HG03571 (cell line): ENCODE measurements around the gene SVOPL.

ENCODE experiments used
- ATAC-seq: cut with Tn5 transposase; IDR thresholded peaks from one replicate; pipeline ENCODE4 v1.9.1; 2021; ENCODE audit not compliant: unreplicated experiment

The SVOPL gene

GRCh38 chr7:138565451-138566114, 135.6 kb downstream of the SVOPL start:
- no peak for ATAC-seq

GRCh38 chr7:138565071-138565450, 136.1 kb downstream of the SVOPL start:
- no peak for ATAC-seq

- no peak for ATAC-seq
Observed at GRCh38 chr7:138564365-138564764, 136.8 kb downstream of the SVOPL start.

GRCh38 chr7:138563808-138564207, 137.4 kb downstream of the SVOPL start:
- ATAC-seq, result no peak

GRCh38 chr7:138559448-138559847, 141.7 kb downstream of the SVOPL start:
- ATAC-seq, result no peak

- no peak for ATAC-seq
Observed at GRCh38 chr7:138556771-138557484, 144.2 kb downstream of the SVOPL start.

- no peak for ATAC-seq
Observed at GRCh38 chr7:138555684-138556083, 145.5 kb downstream of the SVOPL start.

GRCh38 chr7:138554674-138555073, 146.5 kb downstream of the SVOPL start:
- ATAC-seq, result no peak

- no peak for ATAC-seq
Observed at GRCh38 chr7:138553805-138554204, 147.4 kb downstream of the SVOPL start.

- no peak for ATAC-seq
Observed at GRCh38 chr7:138551102-138551501, 150.1 kb downstream of the SVOPL start.

- no peak for ATAC-seq
Observed at GRCh38 chr7:138550337-138550736, 150.8 kb downstream of the SVOPL start.

GRCh38 chr7:138549082-138549481, 152.1 kb downstream of the SVOPL start:
- ATAC-seq, result no peak

GRCh38 chr7:138546829-138547228, 154.3 kb downstream of the SVOPL start:
- ATAC-seq, result no peak

GRCh38 chr7:138546064-138546619, 155.0 kb downstream of the SVOPL start:
- no peak for ATAC-seq

- no peak for ATAC-seq
Observed at GRCh38 chr7:138545123-138545522, 156.0 kb downstream of the SVOPL start.
